ENCODE data around the gene RNF11. TPM values are rescaled to one million over a fixed set of nuclear protein-coding genes. Genes with fewer than 3 reads are reported as not detected.

RNF11 gene
- total and polyA plus RNA-seq, 2 of the 8 experiments (the other 6 are each of a cell fraction or from before 2014, with no cell fraction given) = 49.6 to 54.2 TPM

GRCh38 chr1:51281807-51282206 is 45.7 kb downstream of the RNF11 start:
- Histone ChIP-seq H2BK120ac (replicated peaks; ENCODE audit: low read depth, low read length) (no peak overlapping the region), H3K79me2 (ENCODE audit: control insufficient read depth in 1 of 2, insufficient read depth in 2 of 2, low read length in 2 of 2) (no peaks in the 10 kb centered on the region), H2AK5ac (ENCODE audit: low read depth, low read length) (no peak overlapping the region), H2BK12ac (ENCODE audit: low read depth, low read length) (no peak overlapping the region), H3K27ac (ENCODE audit: low read depth, low read length) (no peak overlapping the region), H2BK20ac (ENCODE audit: low read length) (no peak overlapping the region), H3K79me1 (ENCODE audit: low read depth, low read length) (no peaks in the 10 kb centered on the region), H4K5ac (ENCODE audit: insufficient read length, low read depth, low read length) (no peak overlapping the region), H4K91ac (replicated peaks; ENCODE audit: insufficient read length, low read length) (no peak overlapping the region), H4K8ac (ENCODE audit: extremely low read depth, insufficient read depth, low read length) (no peak overlapping the region), H3K18ac (ENCODE audit: extremely low read depth, low read length) (no peak overlapping the region), H3K9me3 (ENCODE audit: insufficient read depth in 2 of 2, low read depth in 1 of 2, low read length in 1 of 2) (no peaks in the 10 kb centered on the region), H3K14ac (ENCODE audit: insufficient read length) (no peak overlapping the region), H3K9ac (replicated peaks in 1 of 4; ENCODE audit: extremely low read depth in 1 of 4, low read depth in 3 of 4, low read length in 3 of 4) (no peak overlapping the region), H3K36me3 (ENCODE audit: control insufficient read depth in 2 of 4, insufficient read depth in 4 of 4, low read length in 3 of 4) (no peaks in the 10 kb centered on the region), H3K23me2 (ENCODE audit: low read depth, low read length) (no peaks in the 10 kb centered on the region), H4K20me1 (replicated peaks in 1 of 2; ENCODE audit: control insufficient read depth in 1 of 2, insufficient read depth in 2 of 2, low read length in 2 of 2) (no peaks in the 10 kb centered on the region), H3K4ac (replicated peaks; ENCODE audit: insufficient read length, low read depth, low read length) (no peak overlapping the region), H3K23ac (ENCODE audit: insufficient read length) (no peak overlapping the region), H2AFZ (ENCODE audit: low read length) (no peak overlapping the region), H3K4me2 (ENCODE audit: insufficient read depth in 1 of 2, low read depth in 2 of 2, low read length in 2 of 2) (no peak overlapping the region), H2BK5ac (ENCODE audit: low read depth, low read length) (no peak overlapping the region), H3K56ac (replicated peaks; ENCODE audit: insufficient read length, low read depth, low read length) (no peak overlapping the region), H2BK15ac (ENCODE audit: low read length) (no peak overlapping the region), H3K4me3 (ENCODE audit: extremely low read depth in 1 of 4, insufficient read depth in 2 of 4, low read depth in 3 of 4, low read length in 4 of 4) (no peak overlapping the region), H3K27me3 (replicated peaks in 1 of 4; ENCODE audit: control insufficient read depth in 3 of 4, extremely low read depth in 1 of 4, insufficient read depth in 3 of 4, low read length in 3 of 4) (no peaks in the 10 kb centered on the region), H3K4me1 (replicated peaks in 1 of 4; ENCODE audit: control insufficient read depth in 3 of 4, insufficient read depth in 4 of 4, low read length in 3 of 4) (no peaks in the 10 kb centered on the region)
- WGBS, 2 experiments (ENCODE audit: extremely low coverage in 1 of 2, insufficient coverage in 1 of 2, insufficient read length in 1 of 2, insufficient replicate concordance in 2 of 2, low coverage in 1 of 2, low lambda C conversion rate in 2 of 2, missing lambda C conversion rate in 1 of 2) = 93% methylated on average over 5 of the region's 5 CpGs; no CpG with 5 or more reads in 1 of the 2 experiments
- ChIA-PET POLR2A (ENCODE audit: partially characterized antibody) (no interaction called here), CTCF (ENCODE audit: partially characterized antibody) (interaction anchor here (0.7 kb wide), 1 partner anchor 15 kb away, joined by 3 read pairs; no protein-coding TSS in a partner anchor)
- FAIRE-seq (no peak), DNase-seq (ENCODE audit: low read depth in 1 of 2, low spot score in 2 of 2) (no peak)
- no peak for TF ChIP-seq CHD2 (IDR thresholded peaks at IDR 0.05; ENCODE audit: low read length)
- TF ChIP-seq PHF8 (conservative IDR thresholded peaks at IDR 0.05; ENCODE audit: low read depth, low read length) = no peak
- no peak for TF ChIP-seq JUN (IDR thresholded peaks at IDR 0.05; ENCODE audit: low read depth, low read length)
- TF ChIP-seq CBX5 (IDR thresholded peaks at IDR 0.05; ENCODE audit: low read depth, low read length) = no peak
- TF ChIP-seq HDAC2 (IDR thresholded peaks at IDR 0.05; ENCODE audit: borderline replicate concordance in 1 of 2, low read depth in 2 of 2, low read length in 2 of 2) = no peak
- TF ChIP-seq SRF (IDR thresholded peaks at IDR 0.05; ENCODE audit: low read depth, low read length) = no peak
- no peak for TF ChIP-seq SP1 (IDR thresholded peaks at IDR 0.05; ENCODE audit: low read depth, low read length)
- no peak for TF ChIP-seq SUZ12 (IDR thresholded peaks at IDR 0.05; ENCODE audit: low read length)
